ENCODE results near the gene BRINP3.
A peak's percentile ranks its signal among the peaks of the same experiment; 100 is the strongest.

- TF ChIP-seq CTCF (conservative IDR thresholded peaks at IDR 0.05; ENCODE audit: low read depth, low read length) (peak; percentile 32; the same call in 1 of the 2 replicates), EZH2 (IDR thresholded peaks at IDR 0.05; ENCODE audit: borderline replicate concordance, low read depth, low read length, poor library complexity, severe bottlenecking) (no peak)
These were observed 61.4 kb downstream of the BRINP3 start for GRCh38 chr1:190416239-190416638.
